ENCODE data around the gene ACAN.

DNA sequence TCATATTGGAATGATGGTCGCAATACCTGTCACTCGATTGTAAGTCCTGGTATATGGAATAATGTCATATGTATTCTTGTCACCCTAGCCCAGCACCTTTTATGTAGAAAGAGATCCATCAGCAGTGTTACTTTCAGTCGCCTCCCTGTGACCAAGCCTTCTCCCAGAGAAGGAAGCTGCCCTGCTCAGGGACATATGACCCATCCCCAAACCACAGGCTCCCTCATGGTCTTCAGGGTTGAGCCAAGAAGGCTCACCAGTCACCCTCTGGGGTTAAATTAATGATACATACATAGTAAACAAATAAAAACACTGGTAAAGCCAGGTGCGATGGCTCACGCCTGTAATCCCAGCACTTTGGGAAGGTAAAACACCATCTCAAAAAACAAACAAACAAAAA, 114.5 kb downstream of the ACAN start:
- TF ChIP-seq POLR2AphosphoS5 (IDR thresholded peaks at IDR 0.05; ENCODE audit: low read depth, low read length) (no peak), POLR2A (IDR thresholded peaks at IDR 0.05; ENCODE audit: low read depth, low read length) (no peak)

All from GM12892 (cell line).